HepG2 (cell line): ENCODE data around the gene ARHGAP23. TPM values are rescaled to one million over a fixed set of nuclear protein-coding genes. Genes with fewer than 3 reads are reported as not detected.
A peak's percentile ranks its signal among the peaks of the same experiment; 100 is the strongest.

Experiments used
- ATF7 ChIP-seq, 2 experiments: fragments of 450-650 bp in 1 of 2; sonication (generic) in 1 of 2; formaldehyde crosslinking in 1 of 2; IDR thresholded peaks; 2 replicates each; pipeline versions ENCODE4 v1.4.0 to v1.6.1; 2016 to 2020; ENCODE audit warnings: antibody characterized with exemption in 1 of 2, mild to moderate bottlenecking in 1 of 2, missing genetic modification reagents in 1 of 2
- FOXP1 ChIP-seq, 2 experiments: fragments of 450-650 bp in 1 of 2; IDR thresholded peaks; 2 replicates each; pipeline ENCODE4 v1.6.1; 2017 to 2018; ENCODE audit warnings: antibody characterized with exemption in 1 of 2
- HMGXB3 ChIP-seq: sonication (generic); formaldehyde crosslinking; IDR thresholded peaks from 2 replicates; pipeline ENCODE4 v1.4.0; 2020; ENCODE audit warnings: missing genetic modification reagents, borderline replicate concordance
- MAZ ChIP-seq, 2 experiments: sonication (generic) in 1 of 2; formaldehyde crosslinking in 1 of 2; IDR thresholded peaks; 2 replicates each; pipeline versions ENCODE4 v1.5.0 to v1.6.1; 2012 to 2020; ENCODE audit warnings: low read depth in 2 of 2, mild to moderate bottlenecking in 2 of 2, borderline replicate concordance in 1 of 2, improper control_type of control experiment in 1 of 2, low read length in 1 of 2, missing genetic modification reagents in 1 of 2, moderate library complexity in 1 of 2
- PATZ1 ChIP-seq: sonication (generic); formaldehyde crosslinking; IDR thresholded peaks from 2 replicates; pipeline ENCODE4 v1.4.0; 2020; ENCODE audit warnings: missing genetic modification reagents
- ZBTB42 ChIP-seq: sonication (generic); formaldehyde crosslinking; IDR thresholded peaks from 2 replicates; pipeline ENCODE4 v1.5.0; 2020; ENCODE audit warnings: mild to moderate bottlenecking, missing genetic modification reagents
- ZNF10 ChIP-seq: sonication (generic); formaldehyde crosslinking; IDR thresholded peaks from 2 replicates; pipeline ENCODE4 v1.4.0; 2020; ENCODE audit warnings: mild to moderate bottlenecking, low read depth, missing genetic modification reagents, borderline replicate concordance
- ZNF407 ChIP-seq: sonication (generic); formaldehyde crosslinking; IDR thresholded peaks from one replicate; pipeline ENCODE4 v1.5.1; 2020; ENCODE audit warnings: mild to moderate bottlenecking, missing genetic modification reagents; ENCODE audit errors: not compliant biosample characterization
- ZNF691 ChIP-seq: sonication (generic); formaldehyde crosslinking; IDR thresholded peaks from 2 replicates; pipeline ENCODE4 v1.4.0; 2020; ENCODE audit warnings: missing genetic modification reagents, low read depth, mild to moderate bottlenecking, borderline replicate concordance
- ZNF780A ChIP-seq: sonication (generic); formaldehyde crosslinking; IDR thresholded peaks from 2 replicates; pipeline ENCODE4 v1.8.0; 2022; ENCODE audit warnings: mild to moderate bottlenecking, missing genetic modification reagents, moderate library complexity
- polyA plus RNA-seq, 8 experiments: library from polyadenylated mRNA; depleted of rRNA in 3 of 8; stranded (reverse) in 7 of 8; unstranded in 1 of 8; fragments of >200 nt; fragmentation: Illumina TruSeq in 4 of 8; extraction: Trizol in 4 of 8; gene quantifications; 2 replicates each; pipeline versions ENCODE4 v1.2.1 to v1.2.3, GENCODE V29; 2011 to 2016; ENCODE audit warnings: low read depth in 4 of 8, missing spikeins in 1 of 8, mixed read lengths in 1 of 8; ENCODE audit not compliant: insufficient read depth in 1 of 8
- total RNA-seq, 5 experiments: library from RNA; depleted of rRNA; stranded (reverse); fragments of >200 nt; fragmentation: Illumina TruSeq; extraction: Trizol; gene quantifications; 2 replicates each; pipeline ENCODE4 v1.2.3, GENCODE V29; 2016; ENCODE audit warnings: low read depth in 1 of 5

ARHGAP23 gene
- total and polyA plus RNA-seq, 2 of the 13 experiments (the other 11 are each of a cell fraction or from before 2014, with no cell fraction given), result 0.03 TPM; not detected in 1

GRCh38 chr17:38418693-38419507 is 9.4 kb upstream of the ARHGAP23 start (continued):
- TF ChIP-seq ZNF407 (CRISPR knock-in tag), result no peak
- TF ChIP-seq FOXP1 (IDR thresholded peaks at IDR 0.05), result no peak
- no peak for TF ChIP-seq FOXP1 (CRISPR knock-in tag; IDR thresholded peaks at IDR 0.05)
- TF ChIP-seq MAZ (IDR thresholded peaks at IDR 0.05; ENCODE audit: borderline replicate concordance, low read depth, low read length), result no peak
- 0 out of 2 replicates have a peak, but pooled peaks have one; percentile 31 for TF ChIP-seq MAZ (CRISPR knock-in tag; IDR thresholded peaks at IDR 0.05; ENCODE audit: low read depth)
- TF ChIP-seq ZBTB42 (CRISPR knock-in tag), result no peak
- no peak for TF ChIP-seq HMGXB3
- 0 out of 2 replicates have a peak, but pooled peaks have one; percentile 31 for TF ChIP-seq PATZ1 (CRISPR knock-in tag)
- no peak for TF ChIP-seq ZNF691 (CRISPR knock-in tag)
- no peak for TF ChIP-seq ATF7 (IDR thresholded peaks at IDR 0.05)
- 0 out of 2 replicates have a peak, but pooled peaks have one; percentile 30 for TF ChIP-seq ATF7 (CRISPR knock-in tag; IDR thresholded peaks at IDR 0.05)
- TF ChIP-seq ZNF780A (CRISPR knock-in tag), result no peak
- no peak for TF ChIP-seq ZNF10 (CRISPR knock-in tag)
